Mucosa of rectum (tissue), 2 donors: Measurements from ENCODE around the gene PHF23.

Source experiments
- H3K27ac ChIP-seq, 2 donors: one replicate each; pipeline ENCODE4 v1.7.0; 2013; ENCODE audit warnings: inconsistent platforms in 2 of 2, low read depth in 2 of 2, low read length in 2 of 2
- H3K27me3 ChIP-seq, 2 donors: one replicate each; pipeline ENCODE4 v1.7.0; 2013; ENCODE audit warnings: low read length in 2 of 2; ENCODE audit not compliant: control insufficient read depth in 2 of 2, insufficient read depth in 2 of 2
- H3K36me3 ChIP-seq, 2 donors: one replicate each; pipeline ENCODE4 v1.7.0; 2013; ENCODE audit warnings: low read length in 2 of 2; ENCODE audit not compliant: control insufficient read depth in 2 of 2, insufficient read depth in 2 of 2
- H3K4me1 ChIP-seq, 2 donors: one replicate each; pipeline ENCODE4 v1.7.0; 2013; ENCODE audit warnings: low read length in 2 of 2, mild to moderate bottlenecking in 1 of 2; ENCODE audit not compliant: control insufficient read depth in 2 of 2, insufficient read depth in 2 of 2
- H3K4me3 ChIP-seq, 2 donors: one replicate each; pipeline ENCODE4 v1.7.0; 2013; ENCODE audit warnings: low read length in 2 of 2
- H3K9ac ChIP-seq, 2 donors: one replicate each; pipeline ENCODE4 v1.7.0; 2013; ENCODE audit warnings: low read length in 2 of 2, low read depth in 1 of 2, mild to moderate bottlenecking in 1 of 2
- H3K9me3 ChIP-seq, 2 donors: one replicate each; pipeline ENCODE4 v1.7.0; 2013; ENCODE audit warnings: low read length in 2 of 2; ENCODE audit not compliant: control insufficient read depth in 2 of 2
- donor health status: healthy.
- donor health status: Normal muscosa, but diverticular disease.

PHF23 gene

DNA sequence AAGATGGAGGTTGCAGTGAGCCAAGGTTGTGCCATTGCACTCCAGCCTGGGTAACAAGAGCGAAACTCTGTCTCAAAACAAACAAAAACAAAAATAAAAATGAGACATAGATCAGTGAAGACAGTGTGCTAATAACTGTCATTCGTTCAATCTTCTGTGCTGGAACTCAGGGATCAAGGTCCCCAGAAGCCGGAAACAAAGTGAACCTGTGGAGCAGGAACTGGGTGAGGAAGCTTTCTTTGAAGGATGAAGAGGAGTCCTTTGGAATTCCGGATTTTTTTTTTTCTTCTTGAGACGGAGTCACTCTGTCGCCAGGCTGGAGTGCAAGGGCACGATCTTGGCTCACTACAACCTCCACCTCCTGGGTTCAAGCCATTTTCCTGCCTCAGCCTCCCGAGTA, 40.2 kb upstream of the PHF23 start:
- H3K4me1 ChIP-seq = peaks cover 28 to 35% of the 10 kb centered on the region in 2 donors
- no peaks in the 10 kb centered on the region for H3K27me3 ChIP-seq
- H3K9me3 ChIP-seq = no peaks in the 10 kb centered on the region
- peak overlapping the region in 1 of 2 donors; percentile 70 for H3K9ac ChIP-seq
- no peaks in the 10 kb centered on the region for H3K36me3 ChIP-seq
- H3K4me3 ChIP-seq = peak overlapping the region; percentile 22 to 55
- peak overlapping the region; percentile 86 to 91 for H3K27ac ChIP-seq

DNA sequence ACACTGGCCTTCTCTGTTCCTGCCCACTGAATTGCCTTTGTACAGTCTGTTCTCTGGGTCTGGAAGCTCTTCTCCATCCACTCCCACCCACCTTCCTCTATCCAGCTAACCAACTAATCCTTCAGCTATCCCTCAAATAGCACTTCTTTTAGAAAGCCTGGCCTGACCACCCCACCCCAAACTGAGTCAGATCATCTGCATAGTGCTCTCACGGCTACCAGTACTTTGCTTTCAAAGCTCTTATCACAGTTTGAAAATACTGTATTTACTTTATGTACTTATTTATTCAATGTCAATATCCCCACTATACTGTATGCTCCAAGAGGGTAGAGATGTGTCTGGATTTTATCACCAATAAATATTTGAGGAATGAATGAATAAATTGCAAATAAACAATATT, 27.5 kb upstream of the PHF23 start:
- Histone ChIP-seq H3K27me3 (peaks cover 4 to 8% of the 10 kb centered on the region in 2 donors), H3K36me3 (no peaks in the 10 kb centered on the region), H3K27ac (peak overlapping the region; percentile 56 to 58), H3K9me3 (no peaks in the 10 kb centered on the region), H3K4me3 (no peak overlapping the region), H3K9ac (peak overlapping the region in 1 of 2 donors; percentile 5), H3K4me1 (peaks cover 17 to 22% of the 10 kb centered on the region in 2 donors)

- peak overlapping the region; percentile 92 to 100 for H3K9ac ChIP-seq
Measured at GRCh38 chr17:7263801-7264078, 24.5 kb upstream of the PHF23 start.

DNA sequence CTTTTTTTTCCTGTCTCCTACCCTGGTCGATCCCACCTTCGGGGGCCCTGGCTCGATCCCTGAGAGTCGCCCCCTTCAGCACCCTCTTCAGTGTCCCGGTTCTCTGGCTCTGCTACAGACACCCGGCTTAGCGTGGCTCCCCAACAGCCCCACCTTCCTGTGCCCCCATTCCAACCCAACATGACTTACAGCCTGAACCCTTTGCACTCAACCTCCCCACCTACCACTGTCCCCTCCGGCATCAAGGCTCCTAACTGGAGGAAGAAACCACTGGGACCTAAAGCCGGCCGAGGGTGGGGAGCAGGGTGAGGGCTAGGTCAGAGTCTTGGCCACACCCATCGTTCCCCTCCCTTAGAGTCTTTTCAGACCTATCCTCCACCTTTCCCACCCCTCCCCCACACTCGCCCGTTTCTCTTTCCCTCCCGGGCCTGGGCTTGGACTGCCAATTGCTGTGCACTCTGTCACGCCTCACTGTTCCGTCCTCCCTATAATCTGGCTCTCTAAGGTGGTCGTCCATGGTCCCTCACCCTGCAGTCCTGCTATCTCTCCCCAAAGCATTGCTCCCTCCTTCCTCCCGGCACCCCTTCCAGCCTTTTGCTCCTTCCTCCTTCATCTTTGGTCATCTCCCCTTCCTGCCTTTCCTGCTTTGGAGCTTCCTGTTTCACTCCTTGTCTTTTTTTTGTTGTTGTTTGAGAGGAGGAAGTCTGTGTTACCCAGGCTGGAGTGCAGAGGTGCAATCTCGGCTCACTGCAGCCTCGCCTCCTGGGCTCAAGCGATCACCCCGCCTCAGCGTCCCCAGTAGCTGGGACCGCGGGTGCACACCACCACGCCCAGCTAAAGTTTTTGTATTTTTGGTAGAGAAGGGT, 23.9 kb upstream of the PHF23 start:
- Histone ChIP-seq H3K27me3 (peaks cover 6 to 8% of the 10 kb centered on the region in 2 donors), H3K27ac (peak overlapping the region; percentile 97 to 100), H3K9me3 (no peaks in the 10 kb centered on the region), H3K9ac (peak overlapping the region; percentile 92 to 100), H3K36me3 (peaks cover 7 to 14% of the 10 kb centered on the region in 2 donors), H3K4me1 (peaks cover 29 to 35% of the 10 kb centered on the region in 2 donors), H3K4me3 (peak overlapping the region; percentile 87 to 91)

More at GRCh38 chr17:7263801-7264078, 24.5 kb upstream of the PHF23 start:
- peaks cover 24 to 30% of the 10 kb centered on the region in 2 donors for H3K4me1 ChIP-seq
- no peaks in the 10 kb centered on the region for H3K9me3 ChIP-seq
- peak overlapping the region; percentile 97 to 100 for H3K27ac ChIP-seq
- H3K27me3 ChIP-seq = peaks cover 6 to 8% of the 10 kb centered on the region in 2 donors
- peaks cover 7 to 12% of the 10 kb centered on the region in 2 donors for H3K36me3 ChIP-seq
- peak overlapping the region; percentile 87 to 91 for H3K4me3 ChIP-seq

DNA sequence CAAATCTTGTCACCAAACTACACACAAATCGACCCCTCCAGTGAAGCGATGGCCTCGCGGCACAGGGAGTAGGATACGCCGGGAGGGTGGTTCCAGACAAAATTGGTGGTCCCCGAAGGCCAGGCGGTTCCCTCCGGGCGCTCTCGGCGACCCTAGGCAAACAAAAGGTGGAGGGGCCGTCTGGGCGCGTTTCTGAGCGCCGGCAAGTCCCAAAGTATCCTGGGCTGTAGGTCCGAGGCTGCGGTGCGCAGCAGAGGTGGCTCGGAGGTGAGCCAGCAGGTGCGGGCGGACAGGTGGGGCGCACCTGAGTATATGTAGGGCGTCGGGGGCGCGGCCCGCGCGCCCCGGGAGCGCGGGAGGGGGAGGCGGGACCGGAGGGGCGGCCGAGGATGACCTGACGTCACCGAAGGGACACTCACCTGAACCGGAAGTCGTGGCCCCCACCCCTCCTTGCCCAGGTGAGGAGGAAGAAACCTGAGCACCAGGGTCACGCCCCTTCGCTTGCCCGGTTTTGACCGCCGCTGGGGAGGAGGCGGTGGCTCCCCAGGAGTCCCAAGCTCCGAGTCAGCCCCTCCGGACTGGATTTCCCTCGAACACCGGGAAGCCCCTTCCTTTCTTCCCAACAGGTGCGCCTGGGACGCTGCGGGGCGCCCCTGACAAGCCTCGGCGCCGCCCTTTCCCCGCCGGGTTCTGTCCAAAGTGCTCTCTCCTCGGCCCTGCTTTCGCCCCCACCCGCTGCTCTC, 23.1 kb upstream of the PHF23 start, which contains the start of gene CLDN7:
TSS of gene CLDN7 (minus strand) at position 287 of the 743 bp plus-strand sequence. CDS start 435 bp downstream, outside the sequence.
- H3K9ac ChIP-seq = peak within 1 kb of the TSS; percentile 95 to 100
- peaks cover 35 to 37% of the 10 kb centered on the region in 2 donors for H3K4me1 ChIP-seq
- H3K27me3 ChIP-seq = peaks cover 6 to 8% of the 10 kb centered on the region in 2 donors
- peak within 1 kb of the TSS; percentile 97 to 100 for H3K27ac ChIP-seq
- no peaks in the 10 kb centered on the region for H3K9me3 ChIP-seq
- peaks cover 7 to 14% of the 10 kb centered on the region in 2 donors for H3K36me3 ChIP-seq
- H3K4me3 ChIP-seq = peak within 1 kb of the TSS; percentile 87 to 98

DNA sequence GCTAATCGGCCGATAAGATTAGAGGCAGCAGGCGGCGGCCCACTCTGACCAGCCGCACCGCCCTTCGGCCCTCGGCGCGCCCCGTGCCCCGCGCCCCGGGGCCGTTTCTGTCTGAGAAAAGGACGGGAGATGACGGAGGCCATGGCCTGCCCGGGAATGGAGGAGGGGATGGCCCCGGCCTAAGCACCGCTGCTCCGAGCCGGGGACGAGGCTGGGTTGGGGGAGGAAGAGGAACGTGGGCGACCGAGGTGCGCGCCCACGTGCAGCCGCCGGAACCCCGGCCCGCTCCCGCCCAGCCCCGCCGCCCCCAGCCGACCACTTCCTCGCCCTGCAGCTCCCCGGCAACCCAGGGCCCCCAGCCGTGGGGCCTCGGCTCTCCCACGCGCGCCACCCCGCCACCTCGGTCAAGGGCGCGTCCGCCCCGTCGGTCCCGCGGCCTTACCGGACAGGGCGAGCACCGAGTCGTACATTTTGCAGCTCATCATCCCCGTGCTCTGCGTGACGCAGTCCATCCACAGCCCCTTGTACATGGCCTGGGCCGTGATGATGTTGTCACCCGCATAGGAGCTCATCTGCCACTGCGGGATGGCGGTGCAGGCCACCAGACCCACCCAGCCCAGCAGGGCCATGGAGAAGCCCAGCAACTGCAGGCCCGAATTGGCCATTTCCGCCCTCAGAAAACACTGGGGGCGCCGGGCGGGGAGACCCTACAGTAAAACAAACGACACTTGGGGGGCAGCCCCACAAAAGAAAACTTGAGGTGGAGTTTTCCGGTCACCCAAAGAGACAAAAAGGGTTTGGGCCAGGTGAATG, 22.3 kb upstream of the PHF23 start:
- H3K9ac ChIP-seq = peak overlapping the region; percentile 95 to 100
- peak overlapping the region; percentile 97 to 100 for H3K27ac ChIP-seq
- H3K9me3 ChIP-seq = no peaks in the 10 kb centered on the region
- H3K27me3 ChIP-seq = peaks cover 6 to 8% of the 10 kb centered on the region in 2 donors
- peaks cover 35 to 37% of the 10 kb centered on the region in 2 donors for H3K4me1 ChIP-seq
- H3K36me3 ChIP-seq = peaks cover 10 to 17% of the 10 kb centered on the region in 2 donors
- H3K4me3 ChIP-seq = peak overlapping the region; percentile 87 to 98

DNA sequence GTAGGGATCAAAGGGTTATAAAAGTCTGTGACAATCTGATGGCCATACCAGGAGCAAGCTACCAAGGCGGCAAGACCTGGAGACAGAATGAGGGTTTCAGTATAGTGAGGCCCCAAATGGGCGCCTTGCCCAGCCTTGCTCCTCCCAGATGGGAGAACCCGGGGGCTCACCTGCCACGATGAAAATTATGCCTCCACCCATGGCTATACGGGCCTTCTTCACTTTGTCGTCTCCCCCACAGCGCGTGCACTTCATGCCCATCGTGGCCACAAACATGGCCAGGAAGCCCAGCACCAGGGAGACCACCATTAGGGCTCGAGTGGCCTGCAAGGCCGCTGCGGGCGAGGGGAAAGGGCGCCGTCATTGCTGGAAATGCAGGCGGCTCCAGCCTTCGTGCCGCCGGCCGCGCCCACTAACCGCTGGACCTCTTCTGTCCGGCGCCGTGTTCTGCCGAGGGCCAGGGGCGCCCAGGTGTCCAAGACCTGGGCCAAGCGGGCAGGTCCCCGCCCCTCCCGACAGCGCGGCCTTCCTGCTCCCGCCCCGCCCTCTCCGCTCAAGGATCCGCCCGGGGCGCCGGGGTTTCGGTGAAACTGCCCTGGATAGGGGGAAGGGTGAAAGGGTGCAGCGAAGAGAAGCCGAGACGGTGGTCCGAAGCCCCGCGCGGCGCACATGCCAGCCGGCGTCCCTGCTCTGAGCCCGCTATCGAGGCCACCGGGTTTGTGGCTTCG, 21.6 kb upstream of the PHF23 start:
- peak overlapping the region; percentile 87 to 98 for H3K4me3 ChIP-seq
- peaks cover 6 to 8% of the 10 kb centered on the region in 2 donors for H3K27me3 ChIP-seq
- peaks cover 33 to 37% of the 10 kb centered on the region in 2 donors for H3K4me1 ChIP-seq
- peak overlapping the region; percentile 71 to 100 for H3K9ac ChIP-seq
- H3K9me3 ChIP-seq = no peaks in the 10 kb centered on the region
- H3K36me3 ChIP-seq = peaks cover 16 to 21% of the 10 kb centered on the region in 2 donors
- peak overlapping the region; percentile 97 to 100 for H3K27ac ChIP-seq

- Histone ChIP-seq H3K27me3 (peaks cover 6 to 8% of the 10 kb centered on the region in 2 donors), H3K4me3 (peak overlapping the region; percentile 87 to 98), H3K36me3 (peaks cover 19 to 21% of the 10 kb centered on the region in 2 donors), H3K4me1 (peaks cover 33 to 37% of the 10 kb centered on the region in 2 donors), H3K27ac (peak overlapping the region; percentile 97 to 100), H3K9me3 (no peaks in the 10 kb centered on the region), H3K9ac (peak overlapping the region; percentile 71 to 100)
Measured at GRCh38 chr17:7260151-7260550, 20.9 kb upstream of the PHF23 start.

GRCh38 chr17:7259555-7259889, 20.3 kb upstream of the PHF23 start:
- Histone ChIP-seq H3K27me3 (peaks cover 6 to 8% of the 10 kb centered on the region in 2 donors), H3K9ac (peak overlapping the region; percentile 71 to 100), H3K27ac (peak overlapping the region; percentile 97 to 100), H3K9me3 (no peaks in the 10 kb centered on the region), H3K36me3 (peaks cover 25 to 26% of the 10 kb centered on the region in 2 donors), H3K4me3 (peak overlapping the region; percentile 38 to 87), H3K4me1 (peaks cover 33 to 36% of the 10 kb centered on the region in 2 donors)
